HUES6 (cell line): ENCODE results near the gene SIRT3.
"Not testable (repeated sequence)": the region's sequence is repeated elsewhere in the genome, so short reads cannot be mapped to it uniquely, and the experiment has no call there.

Source experiments
- H3K27ac ChIP-seq: 2 replicates; pipeline ENCODE4 v1.7.0; 2013; ENCODE audit warnings: low read depth, mild to moderate bottlenecking, low read length, inconsistent platforms
- H3K27me3 ChIP-seq: 2 replicates; pipeline ENCODE4 v1.6.1; 2013; ENCODE audit warnings: low read length; ENCODE audit not compliant: control insufficient read depth, insufficient read depth
- H3K36me3 ChIP-seq: 2 replicates; pipeline ENCODE4 v1.6.1; 2013; ENCODE audit warnings: low read length; ENCODE audit not compliant: control insufficient read depth, insufficient read depth
- H3K4me1 ChIP-seq: 2 replicates; pipeline ENCODE4 v1.6.1; 2013; ENCODE audit warnings: low read length; ENCODE audit not compliant: control insufficient read depth, insufficient read depth
- H3K4me3 ChIP-seq: 2 replicates; pipeline ENCODE4 v1.5.1; 2013; ENCODE audit warnings: low read depth, low read length
- H3K9ac ChIP-seq: one replicate; pipeline ENCODE4 v1.6.1; 2013; ENCODE audit warnings: mild to moderate bottlenecking, low read length
- H3K9me3 ChIP-seq: 2 replicates; pipeline ENCODE4 v1.6.1; 2013; ENCODE audit warnings: low read depth, low read length; ENCODE audit not compliant: control insufficient read depth, insufficient read depth

SIRT3 gene

GRCh38 chr11:180242-180641, 55.9 kb downstream of the SIRT3 start:
- H3K4me3 ChIP-seq, result not testable (repeated sequence)

More at GRCh38 chr11:180242-180641, 55.9 kb downstream of the SIRT3 start:
- not testable (repeated sequence) for H3K36me3 ChIP-seq, H3K4me1 ChIP-seq, H3K9ac ChIP-seq, H3K9me3 ChIP-seq, H3K27ac ChIP-seq, H3K27me3 ChIP-seq
